ENCODE measurements around the gene SIAH3. TPM values are rescaled to one million over a fixed set of nuclear protein-coding genes. Genes with fewer than 3 reads are reported as not detected.

Gene SIAH3
- polyA plus RNA-seq, 4 donors, result 0.65 to 0.90 (median 0.82) TPM

DNA sequence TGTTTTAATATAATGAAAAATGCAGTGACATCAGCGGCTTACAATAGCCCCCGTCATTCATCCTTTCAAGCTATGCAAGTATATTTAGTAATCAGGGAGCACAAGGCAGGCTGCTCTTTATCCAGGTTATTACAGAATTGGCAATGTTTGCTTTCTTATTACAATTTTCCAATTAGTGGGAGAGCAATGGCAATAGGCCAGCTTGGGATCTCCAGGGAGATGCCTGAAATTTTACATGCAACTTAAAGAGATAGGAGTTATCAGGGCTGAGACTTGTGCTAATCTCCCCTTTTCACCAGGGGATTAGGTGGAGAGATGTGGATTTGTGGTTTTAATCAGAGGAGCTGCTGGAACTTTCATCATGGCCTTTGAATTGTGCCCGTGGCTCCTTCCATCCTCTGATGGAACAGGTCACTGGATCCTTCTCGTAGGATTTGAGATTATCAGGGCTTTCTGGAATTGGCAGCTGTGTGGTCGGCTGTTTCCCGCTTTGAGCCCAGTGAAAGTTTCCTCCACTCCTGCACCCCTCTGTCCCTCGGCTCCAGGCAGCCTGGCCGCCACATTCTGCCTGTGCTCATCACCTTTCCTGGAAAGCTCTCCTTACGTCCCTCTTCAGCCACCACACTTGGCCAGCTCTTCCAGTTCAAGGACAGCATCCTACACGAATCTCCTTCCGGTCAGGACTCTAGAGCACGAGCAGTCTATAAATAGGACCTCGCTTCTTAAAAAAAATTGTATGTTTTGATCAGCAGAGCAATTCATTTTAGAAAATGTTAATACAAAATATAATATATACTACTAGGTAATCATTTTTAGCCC is 102.4 kb downstream of the SIAH3 start:
- DNase-seq (ENCODE audit: low read depth in 4 of 4, low spot score in 3 of 4), result no peak

DNA sequence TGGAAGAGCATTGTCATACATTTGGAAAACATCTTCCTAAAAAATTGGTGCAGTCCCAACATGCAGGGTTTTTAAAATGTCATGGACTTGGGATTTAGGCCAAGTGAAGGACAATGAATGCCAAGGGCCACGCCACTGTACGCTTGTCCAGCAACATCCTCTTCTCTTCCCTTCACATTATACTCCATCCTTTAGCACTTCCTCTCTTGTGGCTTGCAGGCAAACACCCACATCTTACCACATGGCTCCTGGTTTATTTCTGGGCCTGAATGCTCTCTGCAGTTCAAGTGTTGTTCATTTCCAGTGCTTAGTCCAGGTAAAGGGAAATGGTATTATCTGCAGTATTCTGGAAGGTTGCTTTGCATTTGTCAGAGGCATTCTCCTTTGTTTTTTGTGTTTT is 104.5 kb downstream of the SIAH3 start:
- no peak for DNase-seq (ENCODE audit: low read depth in 4 of 4, low spot score in 3 of 4)

DNA sequence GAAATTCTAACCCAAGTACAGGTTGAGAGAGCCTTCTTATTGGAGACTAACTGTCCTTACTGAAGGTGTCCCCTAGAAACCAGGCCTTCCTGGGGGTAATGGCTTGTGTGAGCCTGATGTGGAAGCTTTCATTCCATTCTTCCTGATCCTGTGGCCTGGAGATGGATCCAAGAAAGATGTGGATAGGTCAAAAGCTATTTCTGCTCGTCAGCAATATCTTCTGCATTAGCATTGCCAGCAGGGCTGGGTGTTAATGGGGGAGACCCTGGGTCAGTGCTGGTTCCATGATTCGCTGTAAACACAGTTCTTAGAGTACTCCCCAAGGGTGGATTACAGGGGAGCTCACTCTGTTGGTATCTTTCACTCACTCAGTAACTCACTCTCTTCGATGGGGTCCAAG is 106.6 kb downstream of the SIAH3 start:
- DNase-seq (ENCODE audit: low read depth in 4 of 4, low spot score in 3 of 4), result no peak

DNA sequence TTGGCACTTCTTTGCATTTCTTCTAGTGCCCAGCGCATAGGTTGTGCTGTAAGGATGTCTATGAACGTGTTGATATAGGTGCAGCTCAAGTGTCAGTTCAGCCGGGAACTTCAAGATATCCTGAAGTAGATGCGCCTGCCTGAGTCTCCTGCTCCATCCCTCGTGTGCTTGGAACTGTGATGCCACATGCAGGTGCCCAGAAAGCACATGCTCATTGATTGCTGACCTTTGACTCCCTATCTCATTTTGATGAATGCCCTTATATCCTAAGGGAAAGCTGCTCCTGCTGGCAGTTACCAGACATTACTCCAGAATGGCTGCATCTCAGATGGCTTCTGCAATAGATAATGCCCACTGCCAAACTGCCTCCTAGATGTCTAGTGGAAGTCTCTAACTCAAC is 108.6 kb downstream of the SIAH3 start:
- no peak for DNase-seq (ENCODE audit: low read depth in 4 of 4, low spot score in 3 of 4)

DNA sequence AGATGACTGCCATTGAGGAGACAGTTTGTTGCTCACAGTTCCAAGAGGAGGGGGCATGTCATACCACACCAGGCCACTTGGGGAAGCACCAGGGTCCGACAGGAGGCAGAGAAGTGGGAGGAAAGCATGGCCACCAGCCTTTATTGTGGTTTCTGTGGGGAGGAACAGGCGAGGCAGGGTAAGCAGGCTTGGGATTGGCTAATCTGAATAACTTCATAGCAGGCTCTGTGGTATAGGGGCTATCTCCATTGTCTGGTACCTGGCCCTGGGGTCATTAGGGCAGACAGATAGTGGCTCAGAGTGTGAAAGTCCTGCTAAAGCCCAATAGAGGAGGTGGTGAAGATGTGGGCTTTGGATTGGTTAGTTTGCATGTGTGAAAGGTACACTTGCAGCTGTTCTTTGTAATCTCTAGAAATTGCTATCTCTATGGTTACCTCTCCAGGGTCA is 114.0 kb downstream of the SIAH3 start:
- DNase-seq (ENCODE audit: low read depth in 4 of 4, low spot score in 3 of 4), result no peak

DNA sequence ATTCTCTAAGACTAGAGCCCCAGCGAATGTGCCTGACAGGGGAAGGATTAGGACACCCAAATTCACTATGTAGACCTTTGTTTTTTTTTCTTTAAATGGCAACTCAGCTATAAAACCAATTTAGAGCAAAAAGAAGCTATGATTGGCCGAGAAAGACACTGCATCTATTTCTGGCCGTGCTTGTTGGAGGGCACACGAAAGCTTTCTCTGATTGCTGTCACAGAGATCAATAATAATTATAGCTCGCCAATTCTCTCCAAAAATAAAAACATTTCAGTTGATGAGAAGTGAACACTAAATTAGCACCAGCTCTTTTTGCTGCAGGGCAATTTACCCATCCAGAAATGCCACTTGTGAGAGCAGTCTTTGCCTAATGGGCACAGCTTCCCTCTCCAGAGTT is 118.2 kb downstream of the SIAH3 start:
- DNase-seq (ENCODE audit: low read depth in 4 of 4, low spot score in 3 of 4), result no peak

DNA sequence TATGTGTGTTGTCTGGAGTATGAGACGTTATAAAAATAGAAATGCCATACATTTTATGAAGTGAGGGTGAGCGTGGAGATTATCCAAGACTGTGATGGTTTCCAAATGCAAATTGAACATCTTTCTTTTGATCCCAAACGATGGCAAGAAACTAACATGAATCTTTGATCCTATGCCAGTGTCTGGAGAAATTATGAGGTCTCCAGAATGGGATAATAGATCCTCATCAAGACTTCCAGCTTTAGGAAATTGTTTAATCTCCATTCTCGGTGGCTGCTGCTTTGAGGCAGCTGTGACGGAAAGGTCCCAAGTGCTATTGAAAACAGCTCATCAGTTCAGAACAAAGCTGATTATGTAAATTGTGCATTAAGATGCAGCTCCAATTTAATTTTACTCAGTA is 118.6 kb downstream of the SIAH3 start:
- no peak for DNase-seq (ENCODE audit: low read depth in 4 of 4, low spot score in 3 of 4)

DNA sequence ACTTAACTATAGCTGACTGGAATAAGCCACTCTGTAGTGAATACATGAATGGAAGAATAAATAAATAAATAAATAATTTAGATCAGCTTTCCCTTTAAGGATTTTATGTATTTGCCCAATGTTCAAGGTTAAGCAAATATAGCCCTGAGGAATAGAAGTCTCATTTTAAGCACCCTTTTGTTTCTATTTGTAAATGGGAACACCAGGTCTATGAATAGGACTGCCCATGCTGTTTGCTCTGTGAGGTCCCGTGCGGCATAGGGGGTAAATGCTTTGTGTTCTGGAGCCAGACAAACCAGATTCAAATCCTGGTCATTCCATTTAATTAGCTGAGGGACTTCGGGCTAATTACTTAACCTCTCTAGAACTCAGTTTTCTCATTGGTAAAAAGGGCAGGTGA is 120.1 kb downstream of the SIAH3 start:
- no peak for DNase-seq (ENCODE audit: low read depth in 4 of 4, low spot score in 3 of 4)

DNA sequence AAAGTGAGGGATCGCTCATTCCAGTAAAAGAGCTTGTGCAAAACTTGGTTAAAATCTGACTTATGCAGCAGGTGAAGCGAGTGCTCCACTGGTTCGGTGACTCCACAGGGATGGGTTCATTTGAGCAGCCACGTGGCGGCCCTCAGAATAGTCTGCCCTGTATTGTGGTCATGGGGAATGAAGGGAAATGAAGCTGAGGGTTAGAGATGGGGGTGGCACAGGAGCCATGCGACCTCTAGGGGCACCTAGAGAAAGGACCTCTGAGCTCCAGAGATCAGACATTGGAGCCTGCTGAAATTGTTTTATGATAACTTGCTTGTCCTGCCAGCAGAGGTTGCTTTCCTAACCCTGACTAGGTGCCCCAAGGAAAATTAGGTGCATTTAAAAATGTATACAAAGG is 122.8 kb downstream of the SIAH3 start:
- DNase-seq (ENCODE audit: low read depth in 4 of 4, low spot score in 3 of 4), result no peak

Other genes with a start within 250 kb of the SIAH3 start
- 1 to 10 TPM; 1.0 to 2.5 (median 1.1) TPM for gene ERICH6B, start 236.0 kb downstream of the SIAH3 start, polyA plus RNA-seq (ENCODE audit: insufficient read length in 4 of 4)
- 1 to 10 TPM in 2 of 4 donors, under 1 TPM in 2; 0.68 to 1.2 (median 0.87) TPM for gene CBY2, start 149.4 kb downstream of the SIAH3 start, polyA plus RNA-seq (ENCODE audit: insufficient read length in 4 of 4)
- 10 to 100 TPM; 59.7 to 74.2 (median 69.0) TPM for gene ZC3H13, start 201.0 kb upstream of the SIAH3 start, polyA plus RNA-seq (ENCODE audit: insufficient read length in 4 of 4)